ENCODE measurements around the gene ABCA13.

ABCA13 gene

GRCh38 chr7:48621076-48621475 lies 449.8 kb downstream of the ABCA13 start:
- no peak for DNase-seq (ENCODE audit: extremely low read depth, low read depth)
- TF ChIP-seq, protein P1, sequence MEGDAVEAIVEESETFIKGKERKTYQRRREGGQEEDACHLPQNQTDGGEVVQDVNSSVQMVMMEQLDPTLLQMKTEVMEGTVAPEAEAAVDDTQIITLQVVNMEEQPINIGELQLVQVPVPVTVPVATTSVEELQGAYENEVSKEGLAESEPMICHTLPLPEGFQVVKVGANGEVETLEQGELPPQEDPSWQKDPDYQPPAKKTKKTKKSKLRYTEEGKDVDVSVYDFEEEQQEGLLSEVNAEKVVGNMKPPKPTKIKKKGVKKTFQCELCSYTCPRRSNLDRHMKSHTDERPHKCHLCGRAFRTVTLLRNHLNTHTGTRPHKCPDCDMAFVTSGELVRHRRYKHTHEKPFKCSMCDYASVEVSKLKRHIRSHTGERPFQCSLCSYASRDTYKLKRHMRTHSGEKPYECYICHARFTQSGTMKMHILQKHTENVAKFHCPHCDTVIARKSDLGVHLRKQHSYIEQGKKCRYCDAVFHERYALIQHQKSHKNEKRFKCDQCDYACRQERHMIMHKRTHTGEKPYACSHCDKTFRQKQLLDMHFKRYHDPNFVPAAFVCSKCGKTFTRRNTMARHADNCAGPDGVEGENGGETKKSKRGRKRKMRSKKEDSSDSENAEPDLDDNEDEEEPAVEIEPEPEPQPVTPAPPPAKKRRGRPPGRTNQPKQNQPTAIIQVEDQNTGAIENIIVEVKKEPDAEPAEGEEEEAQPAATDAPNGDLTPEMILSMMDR (IDR thresholded peaks at IDR 0.05; ENCODE audit: low read depth, low read length) = no peak

GRCh38 chr7:48627164-48627563 lies 455.9 kb downstream of the ABCA13 start:
- TF ChIP-seq, protein P1 (IDR thresholded peaks at IDR 0.05; ENCODE audit: low read depth, low read length) = no peak
- DNase-seq (ENCODE audit: extremely low read depth, low read depth) = no peak

- TF ChIP-seq, protein P1 (IDR thresholded peaks at IDR 0.05; ENCODE audit: low read depth, low read length) = no peak
- DNase-seq (ENCODE audit: extremely low read depth, low read depth) = no peak
Observed at GRCh38 chr7:48628793-48629349, 457.6 kb downstream of the ABCA13 start.

- TF ChIP-seq, protein P1 (IDR thresholded peaks at IDR 0.05; ENCODE audit: low read depth, low read length) = no peak
Observed at GRCh38 chr7:48634116-48634632, 462.9 kb downstream of the ABCA13 start.

DNA sequence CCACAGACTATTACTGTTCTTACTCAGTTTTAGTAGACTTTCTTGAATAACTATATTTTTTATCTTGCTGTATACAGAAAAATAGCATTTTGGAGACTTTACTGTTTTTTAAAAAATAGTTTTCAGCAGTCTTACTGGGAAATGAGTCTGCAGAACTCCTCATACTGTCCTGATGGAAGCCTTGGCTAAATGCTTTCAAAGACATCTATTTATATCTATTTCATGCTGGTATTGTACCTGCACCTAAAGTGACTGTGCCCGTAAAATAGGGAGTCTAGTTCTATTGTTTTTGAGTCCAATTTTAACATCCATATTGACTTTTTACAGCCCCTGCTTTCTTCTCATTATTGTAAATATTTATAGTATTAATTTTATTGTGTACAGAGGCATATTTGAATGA lies 464.5 kb downstream of the ABCA13 start:
- TF ChIP-seq, protein P1 (IDR thresholded peaks at IDR 0.05; ENCODE audit: low read depth, low read length) = no peak
- no peak for DNase-seq (ENCODE audit: extremely low read depth, low read depth)

More at GRCh38 chr7:48634116-48634632, 462.9 kb downstream of the ABCA13 start:
- DNase-seq (ENCODE audit: extremely low read depth, low read depth) = no peak

DNA sequence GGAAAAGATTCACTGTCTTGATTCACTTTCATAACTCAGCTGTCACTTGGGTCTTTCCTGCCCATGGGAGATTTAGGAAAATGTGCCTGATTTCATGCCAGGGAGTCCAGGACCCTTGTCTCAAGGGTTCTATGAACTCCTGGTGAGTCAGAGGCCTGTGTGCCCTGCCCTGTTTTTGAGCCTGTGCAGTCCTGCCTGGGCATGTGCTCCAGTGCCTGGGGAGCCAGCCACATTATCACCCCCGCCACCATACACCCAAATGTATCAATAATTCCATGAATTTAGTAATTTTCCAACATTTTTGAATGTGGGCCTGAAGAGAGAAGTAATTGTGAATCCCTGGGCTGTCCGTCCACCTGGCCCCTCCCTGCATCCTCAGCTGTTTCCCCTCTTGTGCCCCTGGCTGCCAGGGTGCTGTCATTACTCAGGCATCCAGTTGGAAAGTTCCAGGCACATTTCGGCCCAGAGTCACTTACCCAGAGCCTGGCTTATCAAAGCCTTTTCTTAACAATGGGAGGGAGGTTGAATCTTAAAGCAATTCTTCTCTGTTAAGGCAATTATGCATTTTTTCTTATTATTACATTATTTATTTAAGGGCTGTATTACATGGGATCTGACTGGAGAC lies 465.2 kb downstream of the ABCA13 start:
- TF ChIP-seq, protein P1 (IDR thresholded peaks at IDR 0.05; ENCODE audit: low read depth, low read length) = no peak
- no peak for DNase-seq (ENCODE audit: extremely low read depth, low read depth)

- no peak for DNase-seq (ENCODE audit: extremely low read depth, low read depth)
- TF ChIP-seq, protein P1 (IDR thresholded peaks at IDR 0.05; ENCODE audit: low read depth, low read length) = no peak
Observed at GRCh38 chr7:48637382-48637781, 466.1 kb downstream of the ABCA13 start.
